ENCODE measurements around the gene TTC39A.

TTC39A gene

GRCh38 chr1:51241119-51241518 lies 89.2 kb downstream of the TTC39A start:
- TF ChIP-seq FOXP2 (optimal IDR thresholded peaks at IDR 0.05; ENCODE audit: borderline replicate concordance, extremely low read depth, extremely low read length, insufficient read depth) (no peak), REST (IDR thresholded peaks at IDR 0.05; ENCODE audit: insufficient read depth in 1 of 2, low read depth in 2 of 2, low read length in 2 of 2) (no peak), POLR2AphosphoS5 (IDR thresholded peaks at IDR 0.05; ENCODE audit: low read depth, low read length) (no peak)

GRCh38 chr1:51240084-51240483 lies 90.3 kb downstream of the TTC39A start:
- TF ChIP-seq FOXP2 (optimal IDR thresholded peaks at IDR 0.05; ENCODE audit: borderline replicate concordance, extremely low read depth, extremely low read length, insufficient read depth): no peak
- no peak for TF ChIP-seq POLR2AphosphoS5 (IDR thresholded peaks at IDR 0.05; ENCODE audit: low read depth, low read length)
- TF ChIP-seq SIN3A (IDR thresholded peaks at IDR 0.05; ENCODE audit: borderline replicate concordance, insufficient read depth, low read length): no peak
- no peak for TF ChIP-seq REST (IDR thresholded peaks at IDR 0.05; ENCODE audit: insufficient read depth in 1 of 2, low read depth in 2 of 2, low read length in 2 of 2)
- TF ChIP-seq TAF1 (IDR thresholded peaks at IDR 0.05; ENCODE audit: borderline replicate concordance, insufficient read depth, low read length): no peak

GRCh38 chr1:51238034-51238403 lies 92.3 kb downstream of the TTC39A start:
- TF ChIP-seq SIN3A (IDR thresholded peaks at IDR 0.05; ENCODE audit: borderline replicate concordance, insufficient read depth, low read length) (no peak), REST (IDR thresholded peaks at IDR 0.05; ENCODE audit: insufficient read depth in 1 of 2, low read depth in 2 of 2, low read length in 2 of 2) (no peak), POLR2AphosphoS5 (IDR thresholded peaks at IDR 0.05; ENCODE audit: low read depth, low read length) (no peak), TAF1 (IDR thresholded peaks at IDR 0.05; ENCODE audit: borderline replicate concordance, insufficient read depth, low read length) (no peak), FOXP2 (optimal IDR thresholded peaks at IDR 0.05; ENCODE audit: borderline replicate concordance, extremely low read depth, extremely low read length, insufficient read depth) (no peak)

- TF ChIP-seq REST (IDR thresholded peaks at IDR 0.05; ENCODE audit: insufficient read depth in 1 of 2, low read depth in 2 of 2, low read length in 2 of 2) (no peak), POLR2AphosphoS5 (IDR thresholded peaks at IDR 0.05; ENCODE audit: low read depth, low read length) (no peak), FOXP2 (optimal IDR thresholded peaks at IDR 0.05; ENCODE audit: borderline replicate concordance, extremely low read depth, extremely low read length, insufficient read depth) (no peak), TAF1 (IDR thresholded peaks at IDR 0.05; ENCODE audit: borderline replicate concordance, insufficient read depth, low read length) (no peak), SIN3A (IDR thresholded peaks at IDR 0.05; ENCODE audit: borderline replicate concordance, insufficient read depth, low read length) (no peak)
Measured at GRCh38 chr1:51237351-51238033, 92.9 kb downstream of the TTC39A start.

Measured in PFSK-1 (cell line).